Loucy (cell line): ENCODE data around the gene MAT2A.
"Not testable (repeated sequence)": the region's sequence is repeated elsewhere in the genome, so short reads cannot be mapped to it uniquely, and the experiment has no call there.

Experiments
- H2AFZ ChIP-seq: fragments of 200-600 bp; sonication (generic); 2 replicates; pipeline ENCODE4 v1.6.0; 2016; ENCODE audit warnings: antibody characterized with exemption, mild to moderate bottlenecking, low read length, moderate library complexity
- H3F3A ChIP-seq: fragments of 200-600 bp; 2 replicates; pipeline ENCODE4 v1.6.0; 2016; ENCODE audit warnings: antibody characterized with exemption, low read depth, mild to moderate bottlenecking
- H3K27me3 ChIP-seq: fragments of 200-600 bp; sonication (generic); 2 replicates; pipeline ENCODE4 v1.6.1; 2014; ENCODE audit warnings: low read length, mild to moderate bottlenecking; ENCODE audit not compliant: insufficient read depth, poor library complexity, severe bottlenecking
- H3K36me3 ChIP-seq: fragments of 200-600 bp; sonication (generic); 2 replicates; pipeline ENCODE4 v1.6.1; 2016; ENCODE audit warnings: low read length; ENCODE audit not compliant: insufficient read depth
- H3K4me1 ChIP-seq: fragments of 200-600 bp; sonication (generic); 2 replicates; pipeline ENCODE4 v1.5.1; 2014; ENCODE audit warnings: low read length, mild to moderate bottlenecking; ENCODE audit not compliant: insufficient read depth, poor library complexity, severe bottlenecking
- H3K4me2 ChIP-seq: fragments of 200-600 bp; sonication (generic); 2 replicates; pipeline ENCODE4 v1.6.0; 2014; ENCODE audit warnings: antibody characterized with exemption, low read length, low read depth, mild to moderate bottlenecking; ENCODE audit not compliant: poor library complexity, severe bottlenecking
- H3K4me3 ChIP-seq: fragments of 200-600 bp; sonication (generic); 2 replicates; pipeline ENCODE4 v1.5.1; 2014; ENCODE audit warnings: low read length, mild to moderate bottlenecking, mixed read lengths; ENCODE audit not compliant: poor library complexity, severe bottlenecking
- H3K79me2 ChIP-seq: fragments of 200-600 bp; sonication (generic); 2 replicates; pipeline ENCODE4 v1.6.1; 2014; ENCODE audit warnings: low read length; ENCODE audit not compliant: insufficient read depth
- H3K9ac ChIP-seq: fragments of 200-600 bp; sonication (generic); 2 replicates; pipeline ENCODE4 v1.6.0; 2014; ENCODE audit warnings: mild to moderate bottlenecking, low read depth, low read length, moderate library complexity; ENCODE audit not compliant: poor library complexity, severe bottlenecking
- H3K9me2 ChIP-seq: fragments of 200-600 bp; sonication (generic); replicated peaks from 2 replicates; pipeline ENCODE4 v1.6.1; 2016; ENCODE audit warnings: low read depth, low read length, mixed read lengths
- H3K9me3 ChIP-seq: fragments of 200-600 bp; sonication (generic); 2 replicates; pipeline ENCODE4 v1.6.1; 2014; ENCODE audit warnings: mild to moderate bottlenecking, antibody characterized with exemption, low read length, low read depth; ENCODE audit not compliant: insufficient read depth
- H4K20me1 ChIP-seq: fragments of 200-600 bp; sonication (generic); 2 replicates; pipeline ENCODE4 v1.6.0; 2014; ENCODE audit warnings: antibody characterized with exemption, low read length, mild to moderate bottlenecking; ENCODE audit not compliant: insufficient read depth, poor library complexity, severe bottlenecking
- CTCF ChIP-seq: fragments of 200-600 bp; sonication (generic); conservative IDR thresholded peaks from 2 replicates; pipeline ENCODE4 v1.5.1; 2014; ENCODE audit warnings: mild to moderate bottlenecking, antibody characterized with exemption, low read length
- EZH2phosphoT487 ChIP-seq: fragments of 200-600 bp; IDR thresholded peaks from 2 replicates; pipeline ENCODE4 v1.6.1; 2018; ENCODE audit warnings: antibody characterized with exemption, mild to moderate bottlenecking, moderate library complexity, borderline replicate concordance

MAT2A gene

GRCh38 chr2:85589982-85590791 lies 51.2 kb downstream of the MAT2A start:
- H2AFZ ChIP-seq, result no peak overlapping the region
- peaks cover 61% of the 10 kb centered on the region for H3K4me1 ChIP-seq
- peak overlapping the region; percentile 85 for H3K4me2 ChIP-seq
- H3K9ac ChIP-seq, result peak overlapping the region; percentile 71
- no peak for TF ChIP-seq EZH2phosphoT487
- TF ChIP-seq CTCF, result no peak
- H3K27me3 ChIP-seq, result no peaks in the 10 kb centered on the region
- H3K4me3 ChIP-seq, result peak overlapping the region; percentile 8
- peaks cover 48% of the 10 kb centered on the region for H3K79me2 ChIP-seq
- H3K9me2 ChIP-seq, result no peaks in the 10 kb centered on the region
- 0 out of 2 replicates have a peak, but pooled peaks cover 12% of the 10 kb centered on the region for H3F3A ChIP-seq
- no peaks in the 10 kb centered on the region for H4K20me1 ChIP-seq
- no peaks in the 10 kb centered on the region for H3K36me3 ChIP-seq
- H3K9me3 ChIP-seq, result no peaks in the 10 kb centered on the region

- peak overlapping the region; percentile 56 for H3K9ac ChIP-seq
These were observed 52.0 kb downstream of the MAT2A start for GRCh38 chr2:85590950-85591349.

GRCh38 chr2:85591563-85591962 lies 52.6 kb downstream of the MAT2A start:
- H3K4me1 ChIP-seq, result peaks cover 55% of the 10 kb centered on the region

More at GRCh38 chr2:85590950-85591349, 52.0 kb downstream of the MAT2A start:
- no peaks in the 10 kb centered on the region for H3K27me3 ChIP-seq
- peak overlapping the region; percentile 85 for H3K4me2 ChIP-seq
- no peaks in the 10 kb centered on the region for H3K9me3 ChIP-seq
- H4K20me1 ChIP-seq, result peaks cover 2% of the 10 kb centered on the region
- H3F3A ChIP-seq, result 0 out of 2 replicates have a peak, but pooled peaks cover 12% of the 10 kb centered on the region
- no peak overlapping the region for H3K4me3 ChIP-seq
- peaks cover 55% of the 10 kb centered on the region for H3K4me1 ChIP-seq
- TF ChIP-seq CTCF, result no peak
- no peak for TF ChIP-seq EZH2phosphoT487
- H3K36me3 ChIP-seq, result no peaks in the 10 kb centered on the region
- no peak overlapping the region for H2AFZ ChIP-seq
- H3K9me2 ChIP-seq, result no peaks in the 10 kb centered on the region
- peaks cover 45% of the 10 kb centered on the region for H3K79me2 ChIP-seq

DNA sequence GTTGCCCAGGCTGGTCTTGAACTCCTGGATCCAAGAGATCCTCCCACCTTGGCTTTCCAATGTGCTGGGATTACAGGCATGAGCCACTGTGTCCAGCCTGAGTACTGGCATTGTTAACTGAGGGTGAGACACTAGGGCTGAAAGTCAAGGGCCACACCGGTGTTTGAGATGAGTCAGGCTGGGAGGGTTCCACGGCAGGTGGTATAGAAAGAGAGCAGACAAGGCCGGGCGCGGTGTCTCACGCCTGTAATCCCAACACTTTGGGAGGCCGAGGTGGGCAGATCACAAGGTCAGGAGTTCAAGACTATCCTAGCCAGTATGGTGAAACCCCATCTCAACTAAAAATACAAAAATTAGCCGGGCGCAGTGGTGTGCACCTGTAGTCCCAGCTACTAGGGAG lies 53.3 kb downstream of the MAT2A start:
- not testable (repeated sequence) for H3K36me3 ChIP-seq, H3K9ac ChIP-seq, H3K27me3 ChIP-seq, H3F3A ChIP-seq, H3K4me3 ChIP-seq, H3K9me2 ChIP-seq, H3K9me3 ChIP-seq, H3K4me2 ChIP-seq, H2AFZ ChIP-seq
- H4K20me1 ChIP-seq, result peaks cover 15% of the 10 kb centered on the region
- peaks cover 58% of the 10 kb centered on the region for H3K4me1 ChIP-seq
- peaks cover 56% of the 10 kb centered on the region for H3K79me2 ChIP-seq

More at GRCh38 chr2:85591563-85591962, 52.6 kb downstream of the MAT2A start:
- peaks cover 8% of the 10 kb centered on the region for H4K20me1 ChIP-seq
- H3K27me3 ChIP-seq, result no peaks in the 10 kb centered on the region
- H3K4me3 ChIP-seq, result no peak overlapping the region
- peaks cover 48% of the 10 kb centered on the region for H3K79me2 ChIP-seq
- no peaks in the 10 kb centered on the region for H3K9me3 ChIP-seq
- H3K36me3 ChIP-seq, result no peaks in the 10 kb centered on the region
- H3K9ac ChIP-seq, result no peak overlapping the region
- TF ChIP-seq CTCF (no peak), EZH2phosphoT487 (no peak)
- H3K4me2 ChIP-seq, result no peak overlapping the region
- no peak overlapping the region for H2AFZ ChIP-seq
- H3F3A ChIP-seq, result 0 out of 2 replicates have a peak, but pooled peaks cover 12% of the 10 kb centered on the region
- H3K9me2 ChIP-seq, result no peaks in the 10 kb centered on the region
